H1 (cell line): ENCODE results near the gene ZNF695. TPM values are rescaled to one million over a fixed set of nuclear protein-coding genes. Genes with fewer than 3 reads are reported as not detected.

Source experiments
- CHD2 ChIP-seq: IDR thresholded peaks from 2 replicates; pipeline ENCODE4 v1.6.1; 2012; ENCODE audit warnings: low read length, improper control_type of control experiment
- CTCF ChIP-seq, 3 experiments: IDR thresholded peaks; 1 replicate in 2 of 3; 2 replicates in 1 of 3; pipeline versions ENCODE4 v1.5.1 to v1.6.1; 2011; ENCODE audit warnings: low read length in 3 of 3, mild to moderate bottlenecking in 3 of 3, inconsistent platforms in 2 of 3, low read depth in 1 of 3, moderate library complexity in 1 of 3; ENCODE audit not compliant: insufficient read depth in 1 of 3; ENCODE audit errors: control extremely low read depth in 1 of 3
- RBBP5 ChIP-seq: IDR thresholded peaks from 2 replicates; pipeline ENCODE4 v1.7.1; 2012; ENCODE audit warnings: low read depth, mild to moderate bottlenecking, inconsistent platforms, low read length, moderate library complexity, borderline replicate concordance
- RFX5 ChIP-seq: IDR thresholded peaks from 2 replicates; pipeline ENCODE4 v1.6.1; 2011; ENCODE audit warnings: low read depth, low read length, improper control_type of control experiment, borderline replicate concordance
- TBP ChIP-seq: IDR thresholded peaks from 2 replicates; pipeline ENCODE4 v1.6.1; 2011; ENCODE audit warnings: low read depth, low read length, improper control_type of control experiment
- polyA plus RNA-seq, 7 experiments: library from polyadenylated mRNA; depleted of rRNA in 3 of 7; stranded (reverse) in 5 of 7; unstranded in 2 of 7; fragments of >200 nt in 5 of 7; fragments of 200-250 nt in 2 of 7; gene quantifications; 1 replicate in 5 of 7; 2 replicates in 1 of 7; 4 replicates in 1 of 7; pipeline versions ENCODE4 v1.2.1 to v1.2.3, GENCODE V29; 2011 to 2013; ENCODE audit warnings: missing spikeins in 2 of 7, mixed read lengths in 2 of 7
- total RNA-seq: library from RNA; stranded (reverse); fragmentation: NEBNext Ultra II Directional; extraction: Animal tissue kit (Norgen Biotek cat#: 25700); gene quantifications from 2 replicates; pipeline ENCODE4 v1.2.1, GENCODE V29; 2021

Gene ZNF695
- total and polyA plus RNA-seq, 2 of the 8 experiments (the other 6 are each of a cell fraction or from before 2014, with no cell fraction given) = 9.2 to 27.0 TPM

GRCh38 chr1:246951413-246951812, 56.4 kb downstream of the ZNF695 start (continued):
- TF ChIP-seq RBBP5 (no peak), CTCF (IDR thresholded peaks at IDR 0.05; ENCODE audit: control extremely low read depth in 1 of 3, insufficient read depth in 1 of 3, low read depth in 1 of 3, low read length in 3 of 3) (no peak), TBP (no peak), CHD2 (no peak), RFX5 (no peak)
